ENCODE data around the gene LATS1. TPM values are rescaled to one million over a fixed set of nuclear protein-coding genes. Genes with fewer than 3 reads are reported as not detected.

The LATS1 gene
- total RNA-seq, 4 donors from 2014 or later: 21.0 to 25.8 (median 24.3) TPM

DNA sequence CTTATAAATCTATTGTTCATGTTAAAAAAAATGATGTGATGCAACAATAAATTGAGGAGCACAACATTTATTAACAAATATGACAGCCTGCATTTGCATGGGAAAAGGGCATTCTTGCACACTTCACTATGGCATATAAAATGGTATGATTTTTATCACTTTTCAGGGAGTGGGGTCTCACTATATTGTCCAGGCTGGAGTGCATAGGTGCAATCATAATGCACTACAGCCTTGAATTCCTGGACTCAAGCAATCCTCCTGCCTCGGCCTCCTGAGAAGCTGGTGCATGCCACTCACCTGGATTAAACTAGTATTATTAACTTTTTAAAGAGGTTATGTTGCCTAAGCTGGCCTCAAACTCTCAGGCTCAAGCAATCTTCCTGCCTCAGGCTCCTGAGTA, 17.0 kb upstream of the LATS1 start:
- no peak for DNase-seq (ENCODE audit: low spot score in 2 of 2)
- no peaks in the 10 kb centered on the region for H3K27me3 ChIP-seq
- no peaks in the 10 kb centered on the region for H3K9me3 ChIP-seq
- no peak for TF ChIP-seq CTCF (IDR thresholded peaks at IDR 0.05)
- TF ChIP-seq POLR2A (IDR thresholded peaks at IDR 0.05): no peak
- TF ChIP-seq EP300 (IDR thresholded peaks at IDR 0.05): no peak
- no peak overlapping the region for H3K4me3 ChIP-seq
- no peaks in the 10 kb centered on the region for H3K4me1 ChIP-seq
- 89 to 92% methylated on average over 1 of the region's 1 CpG for WGBS, 2 donors
- H3K27ac ChIP-seq: no peak overlapping the region
- peaks cover 2 to 96% (median 10%) of the 10 kb centered on the region in 3 donors for H3K36me3 ChIP-seq

DNA sequence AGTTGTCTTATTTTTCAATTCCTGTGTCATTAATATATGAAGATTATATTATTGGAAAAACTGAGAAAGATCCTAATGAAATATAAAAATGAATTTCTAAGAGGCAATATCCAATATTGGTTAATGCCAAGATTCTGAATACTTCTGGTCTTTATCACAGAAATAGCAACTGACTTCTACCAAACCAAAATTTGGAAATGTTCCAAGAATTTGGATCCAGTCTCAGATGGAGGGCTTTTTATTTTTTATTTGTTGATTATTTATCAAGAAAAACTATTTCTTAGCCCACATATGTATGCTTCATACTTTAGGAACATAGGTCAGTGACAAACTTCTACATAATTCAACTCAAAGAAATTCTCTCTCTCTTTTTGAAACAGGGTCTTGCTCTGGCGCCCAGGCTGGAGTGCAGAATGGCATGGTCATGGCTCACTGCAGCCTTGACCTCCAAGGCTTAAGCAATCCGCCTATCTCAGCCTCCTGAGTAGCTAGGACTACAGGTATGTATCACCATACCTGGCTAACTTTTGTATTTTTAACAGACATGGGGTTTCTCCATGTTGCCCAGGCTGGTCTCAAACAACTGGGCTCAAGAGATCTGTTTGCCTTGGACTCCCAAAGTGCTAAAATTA, 15.3 kb upstream of the LATS1 start:
- Histone ChIP-seq H3K9me3 (no peaks in the 10 kb centered on the region), H3K27ac (no peak overlapping the region), H3K4me3 (no peak overlapping the region), H3K27me3 (no peaks in the 10 kb centered on the region), H3K36me3 (peaks cover under 1 to 95% (median 5%) of the 10 kb centered on the region in 3 donors), H3K4me1 (no peaks in the 10 kb centered on the region)
- TF ChIP-seq EP300 (IDR thresholded peaks at IDR 0.05) (no peak), POLR2A (IDR thresholded peaks at IDR 0.05) (no peak), CTCF (IDR thresholded peaks at IDR 0.05) (no peak)
- DNase-seq (ENCODE audit: low spot score in 2 of 2): no peak
- 93 to 96% methylated on average over 2 of the region's 2 CpGs for WGBS, 2 donors

DNA sequence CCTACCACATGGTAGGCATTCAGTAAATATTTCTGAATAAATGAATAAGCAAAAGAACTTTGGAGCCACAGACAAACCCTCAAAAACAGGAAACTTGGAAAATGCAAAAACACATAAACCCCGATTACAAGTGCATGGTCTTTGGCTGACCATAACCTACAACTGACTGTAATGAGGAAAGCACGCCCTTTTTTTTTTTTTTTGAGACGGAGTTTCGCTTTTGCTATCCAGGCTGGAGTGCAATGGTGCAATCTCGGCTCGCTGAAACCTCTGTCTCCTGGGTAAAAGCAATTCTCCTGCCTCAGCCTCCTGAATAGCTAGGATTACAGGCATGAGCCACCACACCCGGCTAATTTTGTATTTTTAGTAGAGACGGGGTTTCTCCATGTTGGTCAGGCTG, 11.9 kb upstream of the LATS1 start:
- DNase-seq (ENCODE audit: low spot score in 2 of 2): no peak
- Histone ChIP-seq H3K9me3 (no peaks in the 10 kb centered on the region), H3K27me3 (no peaks in the 10 kb centered on the region), H3K4me3 (no peak overlapping the region), H3K4me1 (no peaks in the 10 kb centered on the region), H3K27ac (no peak overlapping the region), H3K36me3 (peaks cover 0 to 94% (median under 1%) of the 10 kb centered on the region in 3 donors)
- no peak for TF ChIP-seq POLR2A (IDR thresholded peaks at IDR 0.05)
- WGBS, 2 donors: 85 to 97% methylated on average over 8 of the region's 8 CpGs

GRCh38 chr6:149728499-149729234, 10.8 kb upstream of the LATS1 start:
- no peak for DNase-seq (ENCODE audit: low spot score in 2 of 2)
- WGBS, 2 donors: 85 to 87% methylated on average over 5 of the region's 5 CpGs
- Histone ChIP-seq H3K4me3 (no peak overlapping the region), H3K27ac (no peak overlapping the region), H3K9me3 (no peaks in the 10 kb centered on the region), H3K27me3 (no peaks in the 10 kb centered on the region), H3K36me3 (peaks cover 0 to 87% (median 0%) of the 10 kb centered on the region in 3 donors), H3K4me1 (peaks cover 0 to under 1% (median 0%) of the 10 kb centered on the region in 4 donors)
- TF ChIP-seq CTCF (IDR thresholded peaks at IDR 0.05) (no peak), POLR2A (IDR thresholded peaks at IDR 0.05) (no peak), EP300 (IDR thresholded peaks at IDR 0.05) (no peak)

GRCh38 chr6:149727793-149728498, 10.0 kb upstream of the LATS1 start:
- H3K9me3 ChIP-seq: no peaks in the 10 kb centered on the region
- TF ChIP-seq CTCF (IDR thresholded peaks at IDR 0.05): no peak
- no peak for TF ChIP-seq EP300 (IDR thresholded peaks at IDR 0.05)
- TF ChIP-seq POLR2A (IDR thresholded peaks at IDR 0.05): no peak
- H3K4me1 ChIP-seq: peaks cover 0 to 2% (median 0%) of the 10 kb centered on the region in 4 donors
- H3K27me3 ChIP-seq: no peaks in the 10 kb centered on the region
- no peak overlapping the region for H3K27ac ChIP-seq
- no peak for DNase-seq (ENCODE audit: low spot score in 2 of 2)
- no peak overlapping the region for H3K4me3 ChIP-seq
- H3K36me3 ChIP-seq: peaks cover 0 to 84% (median 0%) of the 10 kb centered on the region in 3 donors
- 80 to 88% methylated on average over 4 of the region's 4 CpGs for WGBS, 2 donors
